H1 (cell line): ENCODE data around the gene FANCD2OS.

Experiments
- BCL11A ChIP-seq, 2 experiments: IDR thresholded peaks; one replicate each; pipeline ENCODE4 v1.6.1; 2011; ENCODE audit warnings: low read depth in 2 of 2, low read length in 2 of 2, mild to moderate bottlenecking in 2 of 2
- BRCA1 ChIP-seq: IDR thresholded peaks from 2 replicates; pipeline ENCODE4 v1.6.1; 2012; ENCODE audit warnings: low read depth, low read length, improper control_type of control experiment
- CBX5 ChIP-seq: fragments of 300-800, 300-1000 bp; sonication (generic); IDR thresholded peaks from 2 replicates; pipeline ENCODE4 v1.7.1; 2016; ENCODE audit warnings: antibody characterized with exemption, low read length, low read depth
- CTCF ChIP-seq, 3 experiments: IDR thresholded peaks; 1 replicate in 2 of 3; 2 replicates in 1 of 3; pipeline versions ENCODE4 v1.5.1 to v1.6.1; 2011; ENCODE audit warnings: low read length in 3 of 3, mild to moderate bottlenecking in 3 of 3, inconsistent platforms in 2 of 3, low read depth in 1 of 3, moderate library complexity in 1 of 3; ENCODE audit not compliant: insufficient read depth in 1 of 3; ENCODE audit errors: control extremely low read depth in 1 of 3
- EP300 ChIP-seq, 2 experiments: IDR thresholded peaks; 1 replicate in 1 of 2; 2 replicates in 1 of 2; pipeline ENCODE4 v1.6.1; 2011 to 2012; ENCODE audit warnings: low read depth in 2 of 2, low read length in 2 of 2, mild to moderate bottlenecking in 2 of 2, borderline replicate concordance in 1 of 2, inconsistent platforms in 1 of 2, moderate library complexity in 1 of 2
- KDM1A ChIP-seq: fragments of 200-600, 300-600 bp; sonication (generic); IDR thresholded peaks from 2 replicates; pipeline ENCODE4 v1.7.1; 2016; ENCODE audit warnings: mild to moderate bottlenecking, low read length, borderline replicate concordance
- MAX ChIP-seq: IDR thresholded peaks from 2 replicates; pipeline ENCODE4 v1.6.1; 2012; ENCODE audit warnings: inconsistent platforms
- SP4 ChIP-seq: IDR thresholded peaks from 2 replicates; pipeline ENCODE4 v1.6.1; 2012; ENCODE audit warnings: low read length, inconsistent platforms
- TAF1 ChIP-seq: IDR thresholded peaks from 2 replicates; pipeline ENCODE4 v1.6.1; 2011; ENCODE audit warnings: mild to moderate bottlenecking, low read depth, low read length

- TF ChIP-seq CTCF (IDR thresholded peaks at IDR 0.05; ENCODE audit: control extremely low read depth in 1 of 3, insufficient read depth in 1 of 3, low read depth in 1 of 3, low read length in 3 of 3) (no peak), BCL11A (IDR thresholded peaks at IDR 0.05; ENCODE audit: low read depth in 2 of 2, low read length in 2 of 2) (no peak), TAF1 (no peak), EP300 (IDR thresholded peaks at IDR 0.05; ENCODE audit: borderline replicate concordance in 1 of 2, low read depth in 2 of 2, low read length in 2 of 2) (no peak), SP4 (no peak), MAX (no peak), BRCA1 (no peak), CBX5 (no peak), KDM1A (no peak)
These were observed 26.2 kb downstream of the FANCD2OS start for GRCh38 chr3:10081871-10082270.
